Gastroesophageal sphincter (tissue), 3 donors: ENCODE data around the gene IFIT1B.

ENCODE experiments used
- EP300 ChIP-seq: sonication (generic); formaldehyde crosslinking; IDR thresholded peaks from one replicate; pipeline ENCODE4 v1.6.1; 2017; ENCODE audit warnings: antibody characterized with exemption, mild to moderate bottlenecking
- POLR2A ChIP-seq, 2 donors: fragments of 450-650 bp; IDR thresholded peaks; one replicate each; pipeline ENCODE4 v1.6.1; 2017; ENCODE audit warnings: antibody characterized with exemption in 2 of 2, mild to moderate bottlenecking in 2 of 2, moderate library complexity in 1 of 2
- POLR2AphosphoS5 ChIP-seq: sonication (generic); formaldehyde crosslinking; IDR thresholded peaks from one replicate; pipeline ENCODE4 v1.6.1; 2017; ENCODE audit warnings: antibody characterized with exemption
- TF ChIP-seq, protein P1 (sequence below), 4 experiments: fragments of 200-600 bp in 2 of 4; fragments of 450-650 bp in 2 of 4; sonication (generic) in 1 of 4; IDR thresholded peaks; one replicate each; pipeline ENCODE4 v1.5.1; 2017 to 2019; ENCODE audit warnings: antibody characterized with exemption in 4 of 4, mild to moderate bottlenecking in 2 of 4, moderate library complexity in 2 of 4

DNA sequence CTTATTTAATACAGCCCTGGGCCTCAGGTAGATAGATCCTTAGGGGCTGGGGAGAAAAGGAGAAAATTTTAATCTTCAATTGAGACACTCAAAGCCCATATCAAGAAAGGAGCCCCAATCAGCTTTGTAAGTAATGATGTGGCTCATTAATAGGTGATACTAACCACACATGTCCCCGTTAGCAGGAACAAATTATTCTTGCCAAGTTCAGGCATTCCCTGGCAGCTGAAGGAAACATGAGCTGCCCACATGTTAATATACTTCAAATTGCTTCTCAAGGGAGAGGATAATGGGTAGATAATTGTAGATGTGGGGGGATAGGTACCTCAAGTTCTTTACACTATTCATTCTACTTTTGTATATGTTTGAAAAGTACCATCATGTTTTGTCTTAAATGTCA, 51.0 kb downstream of the IFIT1B start:
- TF ChIP-seq POLR2A (IDR thresholded peaks at IDR 0.05) (no peak), POLR2AphosphoS5 (no peak), EP300 (no peak)
- TF ChIP-seq, protein P1, sequence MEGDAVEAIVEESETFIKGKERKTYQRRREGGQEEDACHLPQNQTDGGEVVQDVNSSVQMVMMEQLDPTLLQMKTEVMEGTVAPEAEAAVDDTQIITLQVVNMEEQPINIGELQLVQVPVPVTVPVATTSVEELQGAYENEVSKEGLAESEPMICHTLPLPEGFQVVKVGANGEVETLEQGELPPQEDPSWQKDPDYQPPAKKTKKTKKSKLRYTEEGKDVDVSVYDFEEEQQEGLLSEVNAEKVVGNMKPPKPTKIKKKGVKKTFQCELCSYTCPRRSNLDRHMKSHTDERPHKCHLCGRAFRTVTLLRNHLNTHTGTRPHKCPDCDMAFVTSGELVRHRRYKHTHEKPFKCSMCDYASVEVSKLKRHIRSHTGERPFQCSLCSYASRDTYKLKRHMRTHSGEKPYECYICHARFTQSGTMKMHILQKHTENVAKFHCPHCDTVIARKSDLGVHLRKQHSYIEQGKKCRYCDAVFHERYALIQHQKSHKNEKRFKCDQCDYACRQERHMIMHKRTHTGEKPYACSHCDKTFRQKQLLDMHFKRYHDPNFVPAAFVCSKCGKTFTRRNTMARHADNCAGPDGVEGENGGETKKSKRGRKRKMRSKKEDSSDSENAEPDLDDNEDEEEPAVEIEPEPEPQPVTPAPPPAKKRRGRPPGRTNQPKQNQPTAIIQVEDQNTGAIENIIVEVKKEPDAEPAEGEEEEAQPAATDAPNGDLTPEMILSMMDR (IDR thresholded peaks at IDR 0.05) = no peak
